HG02943 (cell line): ENCODE results near the gene FOXL2.
"Not testable (repeated sequence)": the region's sequence is repeated elsewhere in the genome, so short reads cannot be mapped to it uniquely, and the experiment has no call there.

Experiments
- ATAC-seq: cut with Tn5 transposase; IDR thresholded peaks from one replicate; pipeline ENCODE4 v1.9.1; 2021; ENCODE audit warnings: mild to moderate bottlenecking, low read depth, moderate library complexity; ENCODE audit not compliant: unreplicated experiment

Gene FOXL2

DNA sequence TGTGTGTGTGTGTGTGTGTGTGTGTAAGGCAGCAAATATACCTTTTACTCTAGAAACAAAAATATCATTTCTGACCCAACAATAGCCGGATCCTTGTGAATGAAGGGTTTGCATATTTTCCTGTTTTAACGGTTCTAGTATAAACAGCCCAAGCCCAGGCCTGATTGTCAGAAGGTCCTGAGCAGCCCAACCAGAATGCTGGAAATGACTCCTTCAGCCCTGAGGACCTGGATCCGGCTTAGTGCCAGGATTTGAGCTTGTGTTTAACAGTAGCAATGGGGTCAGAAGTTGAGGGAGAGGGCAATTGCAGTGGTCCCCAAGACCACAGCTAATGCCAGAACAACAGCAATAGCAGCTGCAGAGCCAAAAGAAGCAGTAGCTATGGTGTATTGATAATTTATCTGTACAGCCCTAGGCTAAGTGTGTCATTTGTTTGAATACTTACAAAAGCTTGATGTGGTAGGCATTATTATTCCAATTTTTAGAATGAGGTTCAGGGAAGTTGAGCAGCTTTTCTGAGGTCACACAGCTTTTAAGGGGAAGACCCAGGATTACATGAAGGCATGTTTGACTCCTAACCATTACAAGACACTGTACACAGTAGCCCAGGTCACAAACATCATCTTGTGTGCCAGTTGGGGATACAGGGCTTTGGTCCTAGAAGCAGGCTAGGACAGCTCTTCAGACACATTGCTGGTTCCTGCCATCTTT, 12.8 kb downstream of the FOXL2 start:
- no peak for ATAC-seq

DNA sequence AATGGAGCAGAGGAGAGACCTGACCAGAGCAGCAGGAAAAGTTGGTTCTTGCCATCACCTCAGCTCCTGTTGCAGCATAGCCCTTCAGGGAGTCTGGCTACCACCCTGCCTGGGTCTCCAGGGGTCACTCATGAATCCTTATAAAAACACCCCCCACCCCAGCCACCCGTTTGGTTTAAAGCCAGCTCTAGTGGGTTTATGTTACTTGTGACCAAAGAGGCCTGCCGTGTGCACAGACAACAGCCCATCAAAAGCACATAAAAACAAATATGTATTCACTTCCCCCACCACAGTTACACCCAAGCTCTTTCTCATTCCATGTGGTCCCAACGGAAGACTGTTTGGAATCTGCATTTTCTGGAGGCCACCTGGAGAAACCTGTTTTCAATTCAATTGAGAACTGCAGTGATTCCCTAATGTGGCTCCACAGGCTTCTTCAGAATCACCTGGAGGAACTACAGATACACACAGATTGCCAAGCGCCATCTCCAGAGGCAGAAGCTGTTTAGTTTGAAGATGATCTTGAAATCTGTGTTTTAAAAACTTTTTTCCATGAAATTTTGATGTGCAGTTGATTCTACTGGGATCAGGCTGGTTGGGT, 13.8 kb downstream of the FOXL2 start:
- ATAC-seq: no peak

DNA sequence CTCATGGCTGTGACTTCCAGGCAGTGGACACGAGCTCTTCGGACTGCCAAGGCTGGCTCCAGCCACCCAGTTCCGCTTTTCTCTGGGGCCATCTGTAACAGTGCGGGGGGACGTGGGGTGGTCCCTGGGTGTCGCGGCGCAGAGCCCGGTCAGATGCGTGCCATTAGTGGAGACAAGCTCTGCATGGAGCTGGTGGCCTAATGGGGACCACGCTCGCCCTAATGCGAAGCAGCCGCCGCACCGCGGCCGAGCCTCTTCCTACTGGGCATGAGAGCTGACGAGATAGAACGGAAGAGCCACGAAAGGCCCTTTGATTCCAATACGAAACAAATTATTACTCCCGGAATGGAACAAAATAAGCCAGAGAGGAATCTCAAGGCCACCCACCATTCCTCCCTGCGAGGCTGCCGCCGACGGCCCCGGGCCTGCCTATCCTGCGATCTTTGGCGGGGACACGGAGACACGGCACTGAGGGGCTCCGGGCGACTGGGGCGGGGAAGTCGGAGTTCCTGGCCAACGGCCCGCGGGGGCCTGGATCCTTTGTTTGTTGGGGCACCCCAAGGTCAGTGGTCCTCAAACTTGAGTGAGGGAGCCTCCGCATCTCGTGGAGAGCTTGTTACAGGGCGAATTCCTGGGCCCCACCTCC, 18.1 kb downstream of the FOXL2 start:
- no peak for ATAC-seq

DNA sequence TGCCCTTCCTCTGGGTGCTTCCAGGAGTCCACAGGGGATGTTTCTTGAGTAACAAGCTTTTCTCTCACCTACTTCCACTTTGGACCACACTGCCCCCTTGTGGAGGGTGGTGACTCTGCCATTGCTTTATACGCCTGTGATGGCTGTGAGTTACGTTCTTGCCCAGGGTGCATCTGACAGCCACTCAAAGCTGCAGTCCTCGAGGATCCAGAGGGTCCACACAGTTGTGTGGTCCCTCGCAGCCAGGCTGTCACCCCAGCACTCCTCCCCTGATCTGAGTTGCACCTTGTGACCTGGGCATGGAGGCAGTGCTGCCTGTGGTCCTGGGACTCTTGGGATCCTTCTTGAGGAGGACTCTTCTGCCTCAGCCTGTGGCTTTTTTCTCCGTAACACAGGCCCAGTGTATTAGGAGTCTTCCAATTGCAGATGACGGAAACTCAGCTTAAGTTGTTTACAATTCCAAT, 23.4 kb downstream of the FOXL2 start:
- no peak for ATAC-seq

DNA sequence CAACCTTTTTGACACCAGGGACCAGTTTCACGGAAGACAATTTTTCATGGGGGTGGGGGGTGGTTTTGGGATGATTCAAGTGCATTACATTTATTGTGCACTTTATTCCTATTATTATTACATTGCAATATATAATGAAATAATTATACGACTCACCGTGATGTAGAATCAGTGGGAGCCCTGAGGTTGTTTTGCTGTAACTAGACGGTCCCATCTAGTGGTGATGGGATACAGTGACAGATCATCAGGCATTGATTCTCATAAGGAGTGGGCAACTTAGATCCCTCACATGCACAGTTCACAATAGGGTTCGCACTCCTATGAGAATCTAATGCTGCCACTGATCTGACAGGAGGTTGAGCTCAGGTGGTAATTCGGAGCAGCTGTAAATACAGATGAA, 24.5 kb downstream of the FOXL2 start:
- not testable (repeated sequence) for ATAC-seq

DNA sequence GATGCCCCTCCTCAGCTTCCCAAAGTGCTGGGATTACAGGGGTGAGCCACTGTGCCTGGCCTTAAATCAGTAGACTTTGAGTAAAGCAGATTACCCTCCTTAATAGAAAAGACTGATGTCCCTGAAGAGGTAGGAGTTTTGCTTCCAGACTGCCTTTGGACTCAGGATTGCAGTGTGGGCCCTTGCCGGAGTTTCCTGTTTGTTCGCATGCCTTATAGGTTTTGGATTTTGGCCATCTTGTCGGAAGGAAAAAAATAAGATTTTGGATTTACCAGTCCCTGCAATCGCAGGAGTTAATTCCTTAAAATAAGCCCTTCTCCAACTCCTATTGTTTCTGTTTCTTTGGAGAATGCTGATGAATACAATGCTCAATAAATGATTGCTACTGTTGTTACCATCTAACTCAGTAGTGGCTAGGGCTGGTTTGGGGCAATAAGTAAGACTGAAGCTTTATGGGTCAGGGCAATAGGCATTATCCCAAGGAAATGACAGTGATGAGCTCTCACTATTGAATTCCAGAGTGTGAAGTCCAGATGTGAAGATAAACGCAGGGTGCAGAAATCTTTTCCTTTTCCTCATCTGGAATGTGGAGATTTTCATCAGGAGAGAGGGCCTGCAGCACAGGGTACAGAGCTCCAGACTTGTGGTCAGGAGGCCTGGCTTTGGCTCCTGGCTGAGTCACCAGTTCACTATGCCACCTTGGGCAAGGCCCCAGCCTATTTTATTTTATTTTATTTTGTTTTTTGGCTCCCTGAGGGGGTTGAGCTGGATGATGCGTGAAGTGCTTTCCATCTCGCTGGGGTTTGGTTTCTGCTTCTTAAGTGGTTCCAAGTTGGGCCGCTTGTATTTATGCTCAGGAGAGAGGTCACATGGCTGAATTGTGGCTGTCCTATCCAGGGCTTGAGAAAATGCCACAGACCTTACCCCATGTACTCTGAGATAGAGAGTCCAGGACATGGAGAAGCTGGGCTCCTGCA, 25.3 kb downstream of the FOXL2 start:
- ATAC-seq: no peak

DNA sequence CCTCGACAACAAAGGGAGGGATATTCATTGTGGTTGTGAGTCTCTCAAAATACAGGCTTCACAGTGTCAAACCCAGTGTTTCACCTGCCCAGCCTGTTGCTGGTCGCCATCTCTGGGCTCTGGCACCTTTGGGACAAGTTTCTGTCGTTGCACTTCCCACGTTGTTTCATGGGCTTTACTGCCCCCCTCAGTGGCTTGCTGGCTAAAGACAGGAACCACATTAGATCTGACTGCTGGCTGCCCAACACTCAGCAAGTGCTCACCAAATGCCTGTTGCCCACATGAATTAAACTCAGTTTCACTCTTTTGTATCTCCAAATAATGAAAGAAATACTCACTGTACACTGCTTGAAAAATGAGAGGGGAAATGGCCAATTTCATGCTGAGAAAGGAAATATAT, 27.6 kb downstream of the FOXL2 start:
- ATAC-seq: no peak

DNA sequence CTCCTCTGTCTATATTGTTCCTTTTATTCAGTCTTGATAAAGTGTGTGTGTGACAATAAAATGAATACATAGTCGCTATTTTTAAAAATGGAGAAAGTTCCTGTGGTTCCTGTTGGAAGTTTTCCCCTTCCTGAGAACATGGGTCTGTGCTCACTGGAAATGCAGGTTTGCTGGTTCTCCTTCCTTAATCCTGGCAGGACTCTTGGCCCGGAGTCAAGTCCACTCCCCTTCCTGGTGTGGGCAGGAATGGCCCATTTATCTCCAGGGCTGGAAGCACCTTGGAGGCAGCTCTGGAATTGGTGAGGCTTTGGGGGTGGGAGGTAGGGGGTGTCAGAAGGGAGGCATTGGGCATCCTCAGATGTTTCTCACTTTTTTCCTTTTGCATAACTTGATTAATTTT, 30.1 kb downstream of the FOXL2 start:
- ATAC-seq: no peak

DNA sequence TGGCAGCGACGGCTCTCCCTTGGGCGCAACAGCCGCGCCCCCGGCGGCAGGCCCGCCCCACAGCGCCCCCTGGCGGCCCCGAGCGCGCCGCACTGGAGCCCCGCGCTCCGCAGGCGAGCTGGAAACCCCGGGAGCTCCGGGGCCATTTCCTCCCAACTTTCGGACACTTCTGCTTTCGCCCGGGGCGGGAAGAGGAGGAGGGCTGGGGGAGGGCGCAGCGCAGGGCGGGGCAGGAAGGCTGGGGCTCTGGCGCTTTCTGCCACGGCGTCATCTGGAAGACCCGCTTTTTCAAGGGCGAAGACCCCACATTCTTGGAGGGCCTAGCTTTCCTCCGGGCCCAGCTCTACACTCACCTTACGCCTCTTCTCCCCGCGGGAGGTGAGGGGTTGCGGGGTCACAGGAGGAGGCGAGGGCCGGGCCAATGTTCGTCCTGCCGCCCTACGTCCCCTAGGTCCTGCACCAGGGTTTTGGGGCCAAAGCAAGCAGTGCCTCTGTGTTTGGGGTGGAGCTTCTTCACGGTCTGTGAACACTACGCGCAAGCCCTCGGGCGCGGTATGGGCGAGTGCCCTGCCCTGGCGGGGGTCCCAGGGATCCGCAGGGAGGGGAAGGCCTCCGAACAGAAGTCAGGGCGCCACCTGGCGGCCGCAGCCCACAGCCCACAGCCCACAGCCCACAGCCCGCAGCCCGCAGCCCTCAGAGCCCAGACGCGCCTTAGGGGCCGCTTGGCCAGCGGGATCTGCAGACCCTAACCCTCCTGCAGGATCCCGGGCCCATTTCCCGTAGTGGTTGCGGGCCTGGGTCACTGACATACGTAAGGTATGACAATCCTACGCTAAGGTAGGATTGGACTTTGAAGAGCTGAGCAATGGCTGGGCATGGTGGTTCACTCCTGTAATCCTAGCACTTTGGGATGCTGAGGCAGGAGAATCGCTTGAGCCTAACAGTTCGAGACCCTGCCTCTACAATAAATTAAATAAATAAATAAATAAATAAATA, 31.1 kb downstream of the FOXL2 start:
- ATAC-seq: peak; percentile 90

DNA sequence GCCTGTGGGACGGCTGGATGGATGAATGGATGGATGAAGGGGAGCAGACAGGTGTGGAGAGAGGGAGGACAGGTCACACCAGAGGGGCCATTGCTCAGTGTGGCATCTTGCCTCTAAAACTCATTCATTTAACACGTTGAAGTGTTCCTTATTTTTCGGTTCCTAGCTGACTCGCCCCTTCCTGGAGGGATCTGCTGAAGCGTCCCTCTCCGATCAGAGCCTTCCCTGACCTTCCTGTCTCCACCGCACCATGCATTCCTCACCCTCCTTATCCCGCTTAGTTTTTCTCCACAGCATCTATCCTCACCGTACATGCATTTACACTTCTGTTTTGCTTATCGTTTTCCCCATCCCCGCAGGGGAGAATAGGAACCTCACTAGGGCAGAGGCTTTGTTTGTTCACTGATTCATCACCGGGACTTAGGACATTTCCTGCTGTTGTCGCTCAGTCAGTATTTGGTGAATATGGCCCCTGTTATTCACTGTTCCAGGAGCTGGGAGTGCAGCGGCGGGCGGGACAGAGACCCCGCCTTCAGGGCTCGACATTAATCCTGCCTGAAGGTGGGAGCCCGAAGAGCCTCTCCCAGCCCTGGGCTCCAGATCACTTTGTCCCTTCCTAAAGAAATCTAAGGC, 32.0 kb downstream of the FOXL2 start:
- ATAC-seq: peak; percentile 1

DNA sequence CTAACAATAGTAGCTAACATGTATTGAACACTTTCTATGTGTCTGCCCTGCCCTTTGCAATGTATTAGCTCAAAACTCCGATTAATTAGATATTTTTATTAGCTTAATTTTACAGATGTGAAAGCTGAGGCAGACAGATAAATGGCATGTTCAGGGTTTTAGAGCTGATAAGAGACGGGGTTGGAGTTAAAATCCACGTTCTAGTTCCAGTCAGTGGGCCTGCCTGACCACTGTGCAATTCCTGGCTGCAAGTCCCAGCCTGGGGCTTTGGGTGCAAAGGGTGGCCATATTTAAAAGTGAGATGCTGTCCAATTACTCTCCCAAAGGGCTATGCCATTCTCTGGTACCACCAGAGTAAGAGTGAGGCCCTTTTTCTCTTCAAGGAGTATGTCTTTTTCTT, 33.2 kb downstream of the FOXL2 start:
- no peak for ATAC-seq

DNA sequence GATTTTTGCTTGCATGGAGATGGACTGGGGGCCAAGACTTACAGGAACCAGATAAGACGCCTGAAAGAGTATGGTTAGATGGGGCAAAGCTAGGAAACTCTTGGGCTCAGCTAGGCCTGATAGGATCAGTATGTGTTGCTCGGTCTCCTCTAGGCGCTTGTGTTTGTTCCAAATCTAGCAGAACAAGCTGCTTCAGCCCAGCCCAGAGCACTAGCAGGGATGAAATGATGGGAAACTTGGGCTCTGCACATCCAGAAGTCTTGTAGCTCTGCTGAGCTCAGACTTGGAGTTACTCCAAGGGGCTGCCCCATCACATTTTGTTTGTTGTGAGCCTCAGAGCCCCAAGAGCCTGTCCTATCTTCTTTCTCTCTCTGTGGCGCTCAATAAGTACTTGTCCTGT, 34.7 kb downstream of the FOXL2 start:
- ATAC-seq: no peak

DNA sequence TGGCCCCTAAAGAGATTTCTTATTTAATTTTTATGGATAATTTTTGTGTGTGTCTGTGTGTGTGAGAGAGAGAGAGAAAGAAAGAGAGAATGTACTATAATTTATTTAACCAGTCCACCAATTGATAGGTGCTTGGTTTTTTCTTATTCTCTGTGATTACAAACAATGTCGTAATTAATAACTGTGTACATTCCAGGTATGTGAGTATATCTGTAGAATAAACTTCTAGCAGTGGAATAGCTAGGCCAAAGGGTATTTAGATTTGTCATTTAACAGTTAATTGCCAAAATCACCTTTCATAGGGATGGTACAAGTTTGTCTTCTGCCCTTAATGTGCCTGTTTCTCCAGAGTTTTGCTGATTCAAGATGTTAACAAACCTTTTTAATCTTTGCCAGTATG, 35.3 kb downstream of the FOXL2 start:
- ATAC-seq: no peak

DNA sequence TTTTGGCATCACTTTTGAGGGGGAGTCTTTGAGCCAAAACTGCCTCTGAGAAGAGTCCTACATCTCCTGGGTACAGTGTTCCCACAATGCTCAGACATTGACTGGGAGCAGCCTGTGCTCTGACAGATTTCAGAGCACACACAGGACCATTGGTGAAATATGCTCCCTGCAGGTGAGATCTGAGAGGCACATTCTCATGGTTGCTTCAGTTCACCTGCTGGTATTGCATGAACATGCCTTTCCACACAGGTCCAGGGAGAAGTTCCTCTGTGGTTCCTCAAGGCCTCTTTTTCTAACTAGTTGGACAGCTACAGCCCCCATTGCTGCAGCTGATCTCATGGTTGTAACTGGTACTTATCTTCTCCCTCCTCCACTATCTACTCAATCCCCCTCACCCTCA, 37.0 kb downstream of the FOXL2 start:
- no peak for ATAC-seq

DNA sequence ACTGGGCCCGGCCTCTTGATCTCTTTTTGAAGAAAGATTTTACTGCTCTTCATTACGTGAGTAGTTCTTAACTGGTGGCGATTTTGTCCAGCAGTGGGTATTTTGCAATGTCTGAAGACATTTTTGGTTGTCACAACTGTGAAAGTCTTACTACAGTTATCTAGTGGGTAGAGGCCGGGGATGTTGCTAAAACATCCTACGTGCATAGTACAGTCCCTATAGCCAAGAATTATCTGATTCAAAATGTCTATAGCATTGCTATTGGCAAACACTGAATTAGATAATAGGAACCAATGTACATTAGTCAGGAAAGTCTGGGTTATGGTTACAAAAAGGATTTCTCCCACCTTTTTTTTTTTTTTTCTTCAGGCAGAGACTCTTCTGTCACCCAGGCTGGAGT, 38.1 kb downstream of the FOXL2 start:
- ATAC-seq: no peak

DNA sequence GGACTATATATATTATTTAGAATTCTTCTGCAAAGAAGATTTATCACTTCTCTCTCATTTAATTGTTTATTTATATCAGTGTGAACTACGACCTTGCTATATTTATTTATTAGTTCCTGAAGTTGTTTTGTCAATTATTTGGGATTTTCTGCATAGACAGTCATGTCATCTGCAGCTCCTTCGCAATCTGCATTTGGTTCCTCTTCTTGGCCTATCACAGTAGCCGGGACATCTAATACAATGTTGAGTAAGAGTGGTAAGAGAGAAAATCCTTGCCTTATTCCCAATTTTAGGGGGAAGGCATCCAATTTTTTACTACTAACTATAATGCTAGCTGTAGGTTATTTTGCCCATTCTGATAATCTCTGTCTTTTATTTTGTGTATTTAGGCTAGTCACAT, 39.4 kb downstream of the FOXL2 start:
- ATAC-seq: no peak

DNA sequence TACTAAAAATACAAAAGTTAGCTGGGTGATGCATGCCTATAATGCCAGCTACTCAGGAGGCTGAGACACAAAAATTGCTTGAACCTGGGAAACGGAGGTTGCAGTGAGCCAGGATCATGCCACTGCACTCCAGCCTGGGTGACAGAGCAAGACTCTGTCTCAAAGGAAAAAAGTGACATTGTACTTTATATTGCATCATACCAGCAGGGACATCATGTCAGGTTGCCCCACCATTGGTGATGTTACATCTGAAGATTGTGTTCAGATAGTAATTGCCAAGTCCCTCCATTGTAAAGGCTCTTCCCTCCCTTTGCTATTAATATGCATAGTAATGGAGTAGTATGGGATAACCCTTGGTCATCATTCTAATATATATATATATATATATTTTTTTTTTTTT, 44.8 kb downstream of the FOXL2 start:
- ATAC-seq: no peak

DNA sequence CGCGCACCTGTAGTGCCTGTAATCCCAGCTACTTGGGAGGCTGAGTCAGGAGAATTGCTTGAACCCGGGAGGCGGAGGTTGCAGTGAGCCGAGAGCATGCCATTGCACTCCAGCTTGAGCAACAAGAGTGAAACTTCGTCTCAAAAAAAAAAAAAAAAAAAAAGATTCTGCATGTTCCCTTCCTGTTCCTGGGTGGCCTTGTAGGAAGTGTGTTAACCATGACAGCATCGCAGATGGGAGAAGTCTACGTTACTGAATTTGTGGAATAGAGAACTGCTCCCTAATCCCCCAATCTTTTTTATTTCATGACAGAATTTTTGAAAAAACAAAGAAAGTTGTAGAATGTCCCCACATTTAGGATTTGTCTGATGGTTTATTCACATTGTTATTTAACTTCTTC, 45.4 kb downstream of the FOXL2 start:
- ATAC-seq: no peak

DNA sequence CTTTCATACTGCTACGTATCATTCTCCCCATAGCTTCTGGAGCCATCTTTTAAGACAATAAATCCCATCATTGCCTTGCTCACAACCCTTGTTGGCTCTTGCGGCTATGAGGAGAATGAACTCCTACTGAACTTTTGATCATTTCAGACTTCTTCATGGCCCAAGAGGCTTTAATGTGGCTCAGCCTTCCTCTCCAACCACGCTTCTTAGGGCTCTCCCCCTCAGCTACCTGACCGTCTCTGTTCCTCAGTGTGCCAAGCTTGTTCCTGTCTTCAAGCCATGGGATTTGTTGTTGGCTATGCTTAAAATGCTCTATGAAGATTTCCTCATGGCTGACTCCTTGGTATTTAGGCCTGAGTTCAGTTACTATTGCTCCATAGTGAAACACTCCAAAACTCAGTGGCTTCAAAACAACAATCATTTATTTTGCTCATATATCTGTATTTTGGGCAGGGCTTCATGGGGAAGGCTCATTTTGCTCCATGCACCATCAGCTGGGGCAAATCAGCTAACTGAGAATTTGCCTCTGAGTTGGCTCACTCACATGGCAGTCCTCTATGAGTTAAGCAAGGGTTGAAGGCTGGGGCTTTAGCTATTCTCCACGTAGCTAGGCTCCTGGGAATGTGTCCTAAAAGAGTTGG, 47.5 kb downstream of the FOXL2 start:
- ATAC-seq: no peak
